ENCODE measurements around the gene SPSB1.

The SPSB1 gene

DNA sequence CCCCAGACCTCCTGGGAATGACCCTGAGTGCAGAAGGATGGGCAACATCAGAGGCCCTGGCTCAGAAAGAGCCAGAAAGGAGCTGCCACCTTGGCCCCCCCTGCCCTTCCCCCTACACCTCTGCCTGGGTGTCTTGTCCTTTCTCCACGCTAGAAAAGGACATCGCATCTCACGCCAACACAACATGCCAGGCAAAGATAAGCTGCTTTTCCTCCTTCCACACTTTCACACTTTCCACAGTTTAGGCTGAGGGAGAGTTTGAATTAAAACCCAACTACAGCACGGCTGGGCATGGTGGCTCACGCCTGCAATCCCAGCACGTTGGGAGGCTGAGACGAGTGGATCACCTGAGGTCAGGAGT lies 109.5 kb downstream of the SPSB1 start:
- H3K9me3 Mint-ChIP-seq, result no peaks in the 10 kb centered on the region
- peaks cover 3% of the 10 kb centered on the region for H3K27me3 Mint-ChIP-seq
- H3K27ac Mint-ChIP-seq, result no peak overlapping the region
- ATAC-seq (ENCODE audit: low read depth) (no peak), DNase-seq (ENCODE audit: low spot score in 2 of 2) (no peak)
- peaks cover 9% of the 10 kb centered on the region for H3K4me1 Mint-ChIP-seq
- no peaks in the 10 kb centered on the region for H3K36me3 Mint-ChIP-seq
- no peak overlapping the region for H3K4me3 Mint-ChIP-seq

DNA sequence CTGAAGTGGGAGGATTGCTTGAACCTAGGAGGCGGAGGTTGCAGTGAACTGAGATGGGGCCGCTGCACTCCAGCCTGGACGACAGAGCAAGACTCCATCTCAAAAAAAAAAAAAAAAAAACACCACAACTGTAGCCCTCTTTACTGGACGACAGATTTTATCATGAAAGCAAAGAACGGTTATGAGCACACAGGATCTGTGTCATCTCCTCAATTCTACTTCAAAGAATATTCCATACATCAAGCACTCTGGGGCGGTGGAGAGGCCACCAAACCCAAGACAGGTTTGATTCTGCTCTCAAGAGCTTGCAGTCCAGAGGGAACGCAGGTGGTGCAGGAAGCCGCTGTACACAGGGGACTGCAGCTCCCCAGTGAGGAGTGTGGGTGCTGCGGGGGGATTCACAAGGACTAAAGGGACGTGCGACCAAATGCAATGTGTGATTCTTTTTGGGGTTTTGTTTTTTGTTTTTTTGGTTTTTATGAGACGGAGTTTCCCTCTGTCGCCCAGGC lies 110.1 kb downstream of the SPSB1 start:
- no peak for ATAC-seq (ENCODE audit: low read depth)
- H3K27me3 Mint-ChIP-seq, result peaks cover 3% of the 10 kb centered on the region
- no peaks in the 10 kb centered on the region for H3K9me3 Mint-ChIP-seq
- DNase-seq (ENCODE audit: low spot score in 2 of 2), result no peak
- H3K36me3 Mint-ChIP-seq, result no peaks in the 10 kb centered on the region
- no peak overlapping the region for H3K4me3 Mint-ChIP-seq
- H3K4me1 Mint-ChIP-seq, result peaks cover 9% of the 10 kb centered on the region
- H3K27ac Mint-ChIP-seq, result no peak overlapping the region

GRCh38 chr1:9404117-9404914 lies 111.6 kb downstream of the SPSB1 start:
- no peak for ATAC-seq (ENCODE audit: low read depth)
- no peak for DNase-seq (ENCODE audit: low spot score in 2 of 2)
- Mint-ChIP-seq H3K27ac (no peak overlapping the region), H3K36me3 (no peaks in the 10 kb centered on the region), H3K4me1 (peaks cover 9% of the 10 kb centered on the region), H3K4me3 (no peak overlapping the region), H3K27me3 (peaks cover 1% of the 10 kb centered on the region), H3K9me3 (no peaks in the 10 kb centered on the region)

DNA sequence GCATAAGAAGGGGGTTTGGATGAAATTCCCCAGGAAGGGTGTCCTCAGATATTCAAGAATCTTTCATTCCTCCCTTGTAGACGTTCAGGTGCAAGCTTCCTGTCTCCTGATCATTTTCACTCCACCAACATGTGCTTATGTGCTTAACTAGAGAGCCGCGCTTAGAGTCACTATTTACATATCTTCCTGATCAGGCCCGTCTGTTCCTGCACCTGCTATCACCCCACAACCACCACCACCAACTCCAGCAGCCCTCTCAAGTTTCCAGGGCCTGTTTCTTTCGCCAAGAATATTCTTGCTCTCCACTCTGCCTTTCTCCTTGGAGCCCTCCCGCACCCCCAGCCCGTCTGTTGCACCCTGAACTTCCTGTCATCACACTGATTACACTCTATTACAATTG lies 113.4 kb downstream of the SPSB1 start:
- H3K4me1 Mint-ChIP-seq, result peaks cover 16% of the 10 kb centered on the region
- no peak for DNase-seq (ENCODE audit: low spot score in 2 of 2)
- no peaks in the 10 kb centered on the region for H3K36me3 Mint-ChIP-seq
- H3K27me3 Mint-ChIP-seq, result peaks cover 1% of the 10 kb centered on the region
- peaks cover 2% of the 10 kb centered on the region for H3K9me3 Mint-ChIP-seq
- H3K27ac Mint-ChIP-seq, result no peak overlapping the region
- no peak overlapping the region for H3K4me3 Mint-ChIP-seq
- peak; percentile 46 for ATAC-seq (ENCODE audit: low read depth)

DNA sequence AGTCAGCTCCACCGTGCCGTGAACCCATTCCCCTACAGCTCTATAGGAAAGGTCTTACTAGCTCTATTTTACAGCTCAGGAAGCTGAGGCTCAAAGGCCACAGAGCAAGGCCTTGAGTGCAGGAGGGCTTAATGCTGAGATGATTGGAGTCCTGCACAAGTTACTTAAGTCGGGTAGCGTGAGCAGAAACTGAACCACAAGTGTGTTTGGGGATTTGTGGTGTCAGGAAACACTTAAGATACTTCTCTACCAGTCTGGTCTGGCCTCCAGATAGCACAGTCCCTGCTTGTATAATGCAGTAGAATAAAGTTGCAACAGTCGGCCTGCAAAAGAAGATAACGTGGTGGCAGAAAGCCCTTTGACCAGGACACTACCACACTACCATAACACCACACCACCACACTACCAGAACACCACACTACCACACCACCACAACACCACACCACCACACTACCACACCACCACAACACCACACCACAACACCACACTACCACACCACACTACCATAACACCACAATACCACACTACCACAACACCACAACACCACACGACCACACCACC lies 118.1 kb downstream of the SPSB1 start:
- Mint-ChIP-seq H3K4me3 (no peak overlapping the region), H3K36me3 (no peaks in the 10 kb centered on the region), H3K27me3 (no peaks in the 10 kb centered on the region), H3K9me3 (peaks cover 3% of the 10 kb centered on the region), H3K27ac (peak overlapping the region; percentile 48), H3K4me1 (peaks cover 30% of the 10 kb centered on the region)
- no peak for DNase-seq (ENCODE audit: low spot score in 2 of 2)
- ATAC-seq (ENCODE audit: low read depth), result peak; percentile 52

GRCh38 chr1:9413071-9413876 lies 120.6 kb downstream of the SPSB1 start:
- Mint-ChIP-seq H3K9me3 (peaks cover 3% of the 10 kb centered on the region), H3K27me3 (no peaks in the 10 kb centered on the region), H3K36me3 (no peaks in the 10 kb centered on the region), H3K27ac (peak overlapping the region; percentile 70), H3K4me3 (peak overlapping the region; percentile 64), H3K4me1 (peaks cover 37% of the 10 kb centered on the region)
- ATAC-seq (ENCODE audit: low read depth) (peak; percentile 71), DNase-seq (ENCODE audit: low spot score in 2 of 2) (peak in 1 of 2 donors; percentile 47)

DNA sequence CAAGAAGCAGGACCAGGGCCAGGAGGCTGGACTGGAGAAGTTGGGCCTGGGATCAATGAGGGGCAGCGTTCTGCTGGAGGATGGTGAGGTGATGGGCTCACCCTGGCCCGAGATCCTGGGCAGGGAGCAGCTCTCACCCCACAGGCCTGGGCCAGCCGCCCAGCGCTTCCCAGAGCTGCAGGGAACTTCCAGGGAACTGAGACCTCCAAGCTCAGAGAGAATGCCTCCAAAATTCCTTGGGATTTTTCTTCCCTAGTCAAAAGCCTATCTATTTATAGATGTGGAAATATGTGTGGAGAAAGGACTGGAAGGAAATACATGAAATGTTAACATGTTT lies 121.2 kb downstream of the SPSB1 start:
- DNase-seq (ENCODE audit: low spot score in 2 of 2), result no peak
- Mint-ChIP-seq H3K27ac (peak overlapping the region; percentile 70), H3K36me3 (no peaks in the 10 kb centered on the region), H3K4me3 (peak overlapping the region; percentile 64), H3K27me3 (no peaks in the 10 kb centered on the region), H3K4me1 (peaks cover 37% of the 10 kb centered on the region), H3K9me3 (peaks cover 3% of the 10 kb centered on the region)
- no peak for ATAC-seq (ENCODE audit: low read depth)

GRCh38 chr1:9416506-9416905 lies 123.8 kb downstream of the SPSB1 start:
- no peak for DNase-seq (ENCODE audit: low spot score in 2 of 2)
- Mint-ChIP-seq H3K4me3 (no peak overlapping the region), H3K27ac (no peak overlapping the region), H3K36me3 (no peaks in the 10 kb centered on the region), H3K4me1 (peaks cover 35% of the 10 kb centered on the region), H3K9me3 (no peaks in the 10 kb centered on the region), H3K27me3 (peaks cover 2% of the 10 kb centered on the region)
- no peak for ATAC-seq (ENCODE audit: low read depth)

- Mint-ChIP-seq H3K9me3 (no peaks in the 10 kb centered on the region), H3K27ac (no peak overlapping the region), H3K36me3 (no peaks in the 10 kb centered on the region), H3K27me3 (peaks cover 2% of the 10 kb centered on the region), H3K4me1 (peaks cover 31% of the 10 kb centered on the region), H3K4me3 (peak overlapping the region; percentile 0)
- no peak for ATAC-seq (ENCODE audit: low read depth)
- DNase-seq (ENCODE audit: low spot score in 2 of 2), result no peak
Observed at GRCh38 chr1:9416918-9417500, 124.3 kb downstream of the SPSB1 start.

GRCh38 chr1:9417695-9418094 lies 125.0 kb downstream of the SPSB1 start:
- Mint-ChIP-seq H3K27me3 (peaks cover 2% of the 10 kb centered on the region), H3K27ac (no peak overlapping the region), H3K36me3 (no peaks in the 10 kb centered on the region), H3K4me3 (no peak overlapping the region), H3K9me3 (no peaks in the 10 kb centered on the region), H3K4me1 (peaks cover 28% of the 10 kb centered on the region)
- no peak for DNase-seq (ENCODE audit: low spot score in 2 of 2)
- ATAC-seq (ENCODE audit: low read depth), result no peak

GRCh38 chr1:9418851-9419250 lies 126.2 kb downstream of the SPSB1 start:
- H3K27me3 Mint-ChIP-seq, result peaks cover 2% of the 10 kb centered on the region
- peaks cover 22% of the 10 kb centered on the region for H3K4me1 Mint-ChIP-seq
- H3K36me3 Mint-ChIP-seq, result no peaks in the 10 kb centered on the region
- ATAC-seq (ENCODE audit: low read depth) (no peak), DNase-seq (ENCODE audit: low spot score in 2 of 2) (no peak)
- H3K27ac Mint-ChIP-seq, result no peak overlapping the region
- H3K4me3 Mint-ChIP-seq, result no peak overlapping the region
- H3K9me3 Mint-ChIP-seq, result no peaks in the 10 kb centered on the region

Measured in memory B cell (primary cell).